ENCODE measurements around the gene DGKA. TPM values are rescaled to one million over a fixed set of nuclear protein-coding genes. Genes with fewer than 3 reads are reported as not detected.
A peak's percentile ranks its signal among the peaks of the same experiment; 100 is the strongest.
"Not testable (repeated sequence)": the region's sequence is repeated elsewhere in the genome, so short reads cannot be mapped to it uniquely, and the experiment has no call there.

Gene DGKA
- total and polyA plus RNA-seq, 5 donors = 11.3 to 25.9 (median 20.3) TPM

GRCh38 chr12:55969356-55969755 lies 38.4 kb downstream of the DGKA start:
- DNase-seq (peak in 1 of 3 donors; percentile 71), ATAC-seq (no peak)
- Histone ChIP-seq H3K27me3 (ENCODE audit: control insufficient read depth, insufficient read depth) (no peaks in the 10 kb centered on the region), H3K4me3 (ENCODE audit: low read length) (no peak overlapping the region), H3K27ac (ENCODE audit: low read length) (no peak overlapping the region), H3K4me1 (ENCODE audit: control insufficient read depth, insufficient read depth, low read length) (peaks cover 2% of the 10 kb centered on the region), H3K9me3 (ENCODE audit: control insufficient read depth, low read length) (no peaks in the 10 kb centered on the region)
- intact Hi-C loops (cut with DNase I) = no loop called here
- WGBS = 77% methylated on average over 4 of the region's 4 CpGs

GRCh38 chr12:55970775-55971174 lies 39.8 kb downstream of the DGKA start:
- WGBS = 73% methylated on average over 7 of the region's 7 CpGs
- no peaks in the 10 kb centered on the region for H3K9me3 ChIP-seq (ENCODE audit: control insufficient read depth, low read length)
- ATAC-seq (no peak), DNase-seq (no peak)
- intact Hi-C loops (cut with DNase I) = no loop called here
- peaks cover 2% of the 10 kb centered on the region for H3K4me1 ChIP-seq (ENCODE audit: control insufficient read depth, insufficient read depth, low read length)
- H3K27ac ChIP-seq (ENCODE audit: low read length) = no peak overlapping the region
- H3K27me3 ChIP-seq (ENCODE audit: control insufficient read depth, insufficient read depth) = no peaks in the 10 kb centered on the region
- H3K4me3 ChIP-seq (ENCODE audit: low read length) = no peak overlapping the region

- DNase-seq (no peak), ATAC-seq (no peak)
- intact Hi-C loops (cut with DNase I) = no loop called here
- no peaks in the 10 kb centered on the region for H3K27me3 ChIP-seq (ENCODE audit: control insufficient read depth, insufficient read depth)
- 56% methylated on average over 3 of the region's 3 CpGs for WGBS
- no peaks in the 10 kb centered on the region for H3K9me3 ChIP-seq (ENCODE audit: control insufficient read depth, low read length)
- peaks cover 2% of the 10 kb centered on the region for H3K4me1 ChIP-seq (ENCODE audit: control insufficient read depth, insufficient read depth, low read length)
- peak overlapping the region; percentile 87 for H3K4me3 ChIP-seq (ENCODE audit: low read length)
- peak overlapping the region; percentile 23 for H3K27ac ChIP-seq (ENCODE audit: low read length)
Observed at GRCh38 chr12:55972042-55972441, 41.1 kb downstream of the DGKA start.

- ATAC-seq (no peak), DNase-seq (no peak)
- WGBS = 33% methylated on average over 1 of the region's 1 CpG
- H3K9me3 ChIP-seq (ENCODE audit: control insufficient read depth, low read length) = no peaks in the 10 kb centered on the region
- H3K27me3 ChIP-seq (ENCODE audit: control insufficient read depth, insufficient read depth) = no peaks in the 10 kb centered on the region
- H3K4me3 ChIP-seq (ENCODE audit: low read length) = peak overlapping the region; percentile 87
- peak overlapping the region; percentile 98 for H3K27ac ChIP-seq (ENCODE audit: low read length)
- intact Hi-C loops (cut with DNase I) = no loop called here
- H3K4me1 ChIP-seq (ENCODE audit: control insufficient read depth, insufficient read depth, low read length) = no peaks in the 10 kb centered on the region
Observed at GRCh38 chr12:55972456-55972855, 41.5 kb downstream of the DGKA start.

GRCh38 chr12:55972911-55973598 lies 42.1 kb downstream of the DGKA start:
- intact Hi-C loops (cut with DNase I) = no loop called here
- Histone ChIP-seq H3K27ac (ENCODE audit: low read length) (peak overlapping the region; percentile 98), H3K9me3 (ENCODE audit: control insufficient read depth, low read length) (no peaks in the 10 kb centered on the region), H3K4me3 (ENCODE audit: low read length) (peak overlapping the region; percentile 87), H3K4me1 (ENCODE audit: control insufficient read depth, insufficient read depth, low read length) (no peaks in the 10 kb centered on the region), H3K27me3 (ENCODE audit: control insufficient read depth, insufficient read depth) (no peaks in the 10 kb centered on the region)
- no peak for DNase-seq
- WGBS = under 1% methylated on average over 18 of the region's 18 CpGs
- peak in 1 of 2 donors; percentile 5 for ATAC-seq

GRCh38 chr12:55973599-55974307 lies 42.8 kb downstream of the DGKA start, which contains the start of gene RAB5B:
TSS of gene RAB5B (plus strand) at chr12:55974078. CDS start at chr12:55986961, 12,883 bp downstream.
- DNase-seq (peak; percentile 99 to 100 (median 100)), ATAC-seq (peak; percentile 96)
- Histone ChIP-seq H3K4me1 (ENCODE audit: control insufficient read depth, insufficient read depth, low read length) (no peaks in the 10 kb centered on the region), H3K27ac (ENCODE audit: low read length) (peak within 1 kb of the TSS; percentile 98), H3K4me3 (ENCODE audit: low read length) (peak within 1 kb of the TSS; percentile 93), H3K27me3 (ENCODE audit: control insufficient read depth, insufficient read depth) (no peaks in the 10 kb centered on the region), H3K9me3 (ENCODE audit: control insufficient read depth, low read length) (no peaks in the 10 kb centered on the region)
- intact Hi-C loops (cut with DNase I) = no loop called here
- WGBS = under 1% methylated on average over 39 of the region's 39 CpGs

GRCh38 chr12:55974308-55974730 lies 43.4 kb downstream of the DGKA start:
- H3K4me3 ChIP-seq (ENCODE audit: low read length) = peak overlapping the region; percentile 93
- H3K27me3 ChIP-seq (ENCODE audit: control insufficient read depth, insufficient read depth) = no peaks in the 10 kb centered on the region
- H3K4me1 ChIP-seq (ENCODE audit: control insufficient read depth, insufficient read depth, low read length) = no peaks in the 10 kb centered on the region
- H3K27ac ChIP-seq (ENCODE audit: low read length) = peak overlapping the region; percentile 91
- 0% methylated on average over 15 of the region's 15 CpGs for WGBS
- ATAC-seq (peak; percentile 47 to 55), DNase-seq (no peak)
- no peaks in the 10 kb centered on the region for H3K9me3 ChIP-seq (ENCODE audit: control insufficient read depth, low read length)
- intact Hi-C loops (cut with DNase I) = no loop called here

GRCh38 chr12:55978393-55978792 lies 47.4 kb downstream of the DGKA start:
- 87% methylated on average over 7 of the region's 7 CpGs for WGBS
- ATAC-seq = no peak
- no peak for DNase-seq
- intact Hi-C loops (cut with DNase I) = no loop called here
- no peak overlapping the region for H3K27ac ChIP-seq (ENCODE audit: low read length)
- H3K9me3 ChIP-seq (ENCODE audit: control insufficient read depth, low read length) = no peaks in the 10 kb centered on the region
- no peaks in the 10 kb centered on the region for H3K27me3 ChIP-seq (ENCODE audit: control insufficient read depth, insufficient read depth)
- H3K4me3 ChIP-seq (ENCODE audit: low read length) = no peak overlapping the region
- H3K4me1 ChIP-seq (ENCODE audit: control insufficient read depth, insufficient read depth, low read length) = no peaks in the 10 kb centered on the region

- no peak for ATAC-seq
- intact Hi-C loops (cut with DNase I) = no loop called here
- H3K4me1 ChIP-seq (ENCODE audit: control insufficient read depth, insufficient read depth, low read length) = peaks cover 2% of the 10 kb centered on the region
Observed at GRCh38 chr12:55979069-55979468, 48.1 kb downstream of the DGKA start.

GRCh38 chr12:55981882-55982281 lies 50.9 kb downstream of the DGKA start:
- H3K4me3 ChIP-seq (ENCODE audit: low read length); H3K27ac ChIP-seq (ENCODE audit: low read length); H3K27me3 ChIP-seq (ENCODE audit: control insufficient read depth, insufficient read depth); ATAC-seq; H3K4me1 ChIP-seq (ENCODE audit: control insufficient read depth, insufficient read depth, low read length); H3K9me3 ChIP-seq (ENCODE audit: control insufficient read depth, low read length); DNase-seq; intact Hi-C loops (cut with DNase I): not testable (repeated sequence)
- 79% methylated on average over 5 of the region's 5 CpGs for WGBS

More at GRCh38 chr12:55979069-55979468, 48.1 kb downstream of the DGKA start:
- 90% methylated on average over 3 of the region's 3 CpGs for WGBS
- Histone ChIP-seq H3K9me3 (ENCODE audit: control insufficient read depth, low read length) (no peaks in the 10 kb centered on the region), H3K27me3 (ENCODE audit: control insufficient read depth, insufficient read depth) (no peaks in the 10 kb centered on the region), H3K27ac (ENCODE audit: low read length) (no peak overlapping the region), H3K4me3 (ENCODE audit: low read length) (no peak overlapping the region)
- no peak for DNase-seq

- no peaks in the 10 kb centered on the region for H3K9me3 ChIP-seq (ENCODE audit: control insufficient read depth, low read length)
- H3K27ac ChIP-seq (ENCODE audit: low read length) = no peak overlapping the region
- no peak for DNase-seq
- no peak for ATAC-seq
- 54% methylated on average over 3 of the region's 3 CpGs for WGBS
- intact Hi-C loops (cut with DNase I) = no loop called here
- peaks cover 2% of the 10 kb centered on the region for H3K4me1 ChIP-seq (ENCODE audit: control insufficient read depth, insufficient read depth, low read length)
- H3K4me3 ChIP-seq (ENCODE audit: low read length) = no peak overlapping the region
- H3K27me3 ChIP-seq (ENCODE audit: control insufficient read depth, insufficient read depth) = no peaks in the 10 kb centered on the region
Observed at GRCh38 chr12:55982319-55982936, 51.5 kb downstream of the DGKA start.
